HAP-1 (cell line): ENCODE data around the gene ZNF354B.
"Not testable (repeated sequence)": the region's sequence is repeated elsewhere in the genome, so short reads cannot be mapped to it uniquely, and the experiment has no call there.

Source experiments
- DNase-seq, 2 experiments: peaks; one replicate each; pipeline ENCODE4 v3.0.0-alpha.2; 2016 to 2020; ENCODE audit warnings: low spot score in 2 of 2
- H3K27me3 ChIP-seq: fragments of 250-450 bp; sonication (Bioruptor Pico); 2 replicates; pipeline ENCODE4 v1.5.1; 2020; ENCODE audit warnings: low read depth, mild to moderate bottlenecking, moderate library complexity
- H3K36me3 ChIP-seq: fragments of 250-450 bp; sonication (Bioruptor Pico); replicated peaks from 2 replicates; pipeline ENCODE4 v1.5.1; 2020; ENCODE audit warnings: mild to moderate bottlenecking
- H3K4me1 ChIP-seq: fragments of 250-450 bp; sonication (Bioruptor Pico); 2 replicates; pipeline ENCODE4 v1.5.1; 2020; ENCODE audit warnings: mild to moderate bottlenecking
- H3K4me3 ChIP-seq: fragments of 250-450 bp; sonication (Bioruptor Pico); 2 replicates; pipeline ENCODE4 v1.5.1; 2020; ENCODE audit warnings: mild to moderate bottlenecking, moderate library complexity
- H3K9me3 ChIP-seq: fragments of 250-450 bp; sonication (Bioruptor Pico); 2 replicates; pipeline ENCODE4 v1.5.1; 2020; ENCODE audit warnings: mild to moderate bottlenecking, moderate library complexity
- in situ Hi-C: fragments of 300-500 bp; cut with MboI; formaldehyde crosslinking; loops from 3 replicates; pipeline ENCODE4 v1.14.3; 2020; ENCODE audit warnings: low sequenced_read_pairs, inconsistent platforms, mixed read lengths

ZNF354B gene

DNA sequence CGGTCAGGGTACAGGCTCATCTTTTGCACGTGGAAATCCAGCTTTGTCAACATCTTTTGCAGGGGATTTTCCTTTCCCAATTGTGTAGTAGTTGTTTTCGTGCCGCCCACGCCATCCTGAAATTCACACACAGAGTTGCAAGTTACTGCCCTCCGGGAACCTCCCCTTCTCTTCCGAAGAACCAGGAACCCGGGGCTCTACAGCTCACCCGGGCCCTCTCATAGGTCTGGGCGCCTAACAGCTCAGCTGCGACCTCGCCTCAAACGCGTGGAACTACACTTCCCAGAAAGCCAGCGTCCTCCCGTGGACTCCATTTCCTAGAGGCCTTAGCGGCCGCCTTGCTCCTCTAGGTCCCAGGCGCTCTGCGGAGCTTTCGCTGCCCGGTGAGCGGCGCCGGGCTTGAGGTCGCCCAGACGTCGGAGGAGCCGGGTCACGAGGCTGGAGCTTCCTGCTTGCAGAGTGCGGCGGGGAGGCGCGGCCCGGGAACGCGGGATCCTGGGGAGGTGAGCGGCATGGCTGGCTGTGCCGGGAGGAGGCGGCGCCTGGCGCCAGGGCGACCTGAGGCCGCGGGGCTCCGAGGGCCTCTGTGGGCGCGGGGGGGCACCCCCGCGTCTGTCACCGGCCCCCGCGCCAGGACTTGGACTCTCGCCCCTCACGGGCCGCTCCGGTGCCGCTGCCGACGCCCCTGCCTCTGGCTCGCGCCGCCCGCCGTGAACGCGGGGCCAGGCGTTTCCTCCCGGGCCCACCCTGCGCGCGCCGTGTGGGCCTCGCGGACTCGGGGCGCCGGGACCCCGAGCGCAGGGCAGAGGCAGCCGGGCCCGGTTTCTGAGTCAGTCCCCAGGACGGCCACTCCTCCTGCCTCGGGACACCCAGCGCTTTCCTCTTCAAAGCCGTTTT lies at the start of gene ZNF354B:
TSS of gene ZNF354B (plus strand) at position 329 of the 897 bp plus-strand sequence. CDS start 1,095 bp downstream, outside the sequence.
- Histone ChIP-seq H3K4me1 (peaks cover 4% of the 10 kb centered on the region), H3K9me3 (peaks cover 6% of the 10 kb centered on the region; the same call in 1 of the 2 replicates), H3K27me3 (no peaks in the 10 kb centered on the region), H3K4me3 (peak within 1 kb of the TSS; percentile 53), H3K36me3 (peaks cover 24% of the 10 kb centered on the region)
- in situ Hi-C loops: no loop called here
- DNase-seq: peak; percentile 84 to 91

DNA sequence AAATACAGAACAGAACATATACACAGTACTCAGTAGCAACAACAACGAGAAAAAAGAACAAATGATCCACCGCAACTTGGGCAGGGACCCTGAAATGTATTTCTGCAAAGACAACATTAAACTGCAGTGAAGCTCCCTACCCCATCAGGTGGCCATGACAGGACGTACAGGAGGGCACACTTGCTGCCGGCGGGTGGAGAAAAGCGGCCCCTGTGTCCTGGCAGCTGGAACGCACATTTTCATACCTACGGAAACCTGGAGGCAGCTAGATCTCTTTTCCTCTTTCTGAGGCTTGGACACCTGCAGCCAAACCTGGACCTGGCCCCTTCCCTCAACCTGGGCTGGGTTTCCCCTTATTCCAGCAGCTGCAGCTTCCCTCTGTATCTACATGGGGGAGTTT lies 42.2 kb upstream of the ZNF354B start:
- in situ Hi-C loops: no loop called here
- H3K4me1 ChIP-seq: no peaks in the 10 kb centered on the region

DNA sequence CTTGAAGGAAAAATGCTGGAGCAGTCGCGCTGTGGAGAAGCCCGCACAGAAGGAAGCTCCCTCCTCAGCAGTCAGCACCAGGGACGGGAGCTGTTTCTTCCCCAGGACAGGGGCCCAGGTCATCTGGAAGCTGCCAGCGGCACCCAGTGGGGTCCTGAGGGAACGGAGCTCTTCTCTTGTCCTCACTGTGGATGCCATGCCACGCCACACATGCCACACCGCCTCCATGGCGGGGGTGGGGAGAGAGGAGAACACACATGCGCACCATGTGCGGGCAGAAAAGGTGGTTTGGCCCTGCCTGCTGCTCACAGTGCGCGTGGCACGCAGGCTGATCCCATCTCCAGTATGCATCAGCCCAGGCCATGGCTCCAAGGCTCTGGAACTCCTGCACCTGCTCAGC lies 41.7 kb upstream of the ZNF354B start:
- in situ Hi-C loops: no loop called here
- no peaks in the 10 kb centered on the region for H3K27me3 ChIP-seq
- H3K36me3 ChIP-seq: no peaks in the 10 kb centered on the region
- no peak overlapping the region for H3K4me3 ChIP-seq
- no peak for DNase-seq
- H3K4me1 ChIP-seq: no peaks in the 10 kb centered on the region
- H3K9me3 ChIP-seq: 0 out of 2 replicates have a peak, but pooled peaks cover 3% of the 10 kb centered on the region

More for the DNA sequence above, 42.2 kb upstream of the ZNF354B start:
- Histone ChIP-seq H3K27me3 (no peaks in the 10 kb centered on the region), H3K9me3 (0 out of 2 replicates have a peak, but pooled peaks cover 2% of the 10 kb centered on the region), H3K4me3 (no peak overlapping the region), H3K36me3 (no peaks in the 10 kb centered on the region)
- DNase-seq: no peak

DNA sequence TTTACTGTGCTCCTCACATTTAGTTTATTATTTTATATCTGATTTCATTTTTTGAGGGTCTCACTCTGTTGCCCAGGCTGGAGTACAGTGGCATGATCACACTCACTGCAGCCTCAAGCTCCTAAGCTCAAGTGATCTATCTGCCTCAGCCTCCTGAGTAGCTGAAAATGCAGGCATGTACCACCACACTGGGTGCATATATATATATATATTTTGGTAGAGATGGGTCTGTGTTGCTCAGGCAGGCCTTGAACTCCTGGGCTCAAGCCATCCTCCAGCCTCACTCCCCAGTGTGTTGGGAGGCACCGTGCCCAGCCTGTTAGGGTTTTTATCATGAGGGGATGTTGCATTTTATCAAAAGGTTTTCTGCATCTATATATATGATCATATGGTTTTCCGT lies 39.8 kb upstream of the ZNF354B start:
- no peak for DNase-seq
- H3K27me3 ChIP-seq: no peaks in the 10 kb centered on the region
- H3K4me3 ChIP-seq: no peak overlapping the region
- no peaks in the 10 kb centered on the region for H3K4me1 ChIP-seq
- no peaks in the 10 kb centered on the region for H3K36me3 ChIP-seq
- H3K9me3 ChIP-seq: 0 out of 2 replicates have a peak, but pooled peaks cover 3% of the 10 kb centered on the region
- in situ Hi-C loops: no loop called here

DNA sequence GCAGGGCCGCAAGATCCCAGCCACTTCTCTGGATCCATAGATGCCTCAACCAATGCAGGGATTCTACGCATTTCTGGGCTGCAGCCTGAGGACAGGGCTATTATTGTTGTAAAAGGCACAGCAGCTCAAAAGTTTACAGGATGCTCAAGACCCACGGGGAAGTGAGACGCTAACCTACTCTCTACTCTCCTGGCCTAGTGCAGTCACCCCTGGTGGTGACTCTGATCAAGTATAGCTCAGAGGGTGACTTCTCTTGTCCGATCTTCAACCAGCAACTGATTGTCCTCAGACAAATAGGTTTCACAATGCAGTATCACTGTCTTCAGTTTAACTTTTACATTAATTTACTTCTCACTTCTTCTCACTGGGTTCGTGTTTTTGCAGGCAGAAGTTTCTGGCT lies 34.3 kb upstream of the ZNF354B start:
- Histone ChIP-seq H3K36me3 (no peaks in the 10 kb centered on the region), H3K4me3 (no peak overlapping the region), H3K27me3 (no peaks in the 10 kb centered on the region), H3K9me3 (0 out of 2 replicates have a peak, but pooled peaks cover 3% of the 10 kb centered on the region), H3K4me1 (peaks cover 27% of the 10 kb centered on the region)
- peak in 1 of 2 experiments; percentile 34 for DNase-seq
- in situ Hi-C loops: no loop called here

DNA sequence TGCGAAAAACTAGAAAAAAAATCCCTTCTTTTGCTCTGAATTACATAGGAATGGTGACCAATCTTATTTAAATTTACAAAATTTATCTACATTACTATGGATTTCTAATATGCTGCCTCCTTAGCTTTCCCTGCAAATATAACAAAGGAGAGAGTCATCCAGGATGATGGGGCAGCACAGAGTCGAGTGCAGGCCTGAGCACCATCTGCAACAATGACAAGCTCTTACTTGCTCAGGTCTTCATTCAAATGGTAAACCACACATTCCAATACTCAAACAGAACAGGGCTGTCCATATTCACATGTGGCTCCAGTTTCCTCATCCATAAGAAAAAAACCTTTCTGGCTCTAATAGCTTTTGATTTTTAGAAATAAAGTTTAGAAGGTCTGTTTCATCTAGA lies 33.5 kb upstream of the ZNF354B start:
- in situ Hi-C loops: no loop called here
- Histone ChIP-seq H3K27me3 (no peaks in the 10 kb centered on the region), H3K4me1 (peaks cover 27% of the 10 kb centered on the region), H3K36me3 (no peaks in the 10 kb centered on the region), H3K4me3 (no peak overlapping the region), H3K9me3 (0 out of 2 replicates have a peak, but pooled peaks cover 3% of the 10 kb centered on the region)
- peak; percentile 77 to 96 for DNase-seq

DNA sequence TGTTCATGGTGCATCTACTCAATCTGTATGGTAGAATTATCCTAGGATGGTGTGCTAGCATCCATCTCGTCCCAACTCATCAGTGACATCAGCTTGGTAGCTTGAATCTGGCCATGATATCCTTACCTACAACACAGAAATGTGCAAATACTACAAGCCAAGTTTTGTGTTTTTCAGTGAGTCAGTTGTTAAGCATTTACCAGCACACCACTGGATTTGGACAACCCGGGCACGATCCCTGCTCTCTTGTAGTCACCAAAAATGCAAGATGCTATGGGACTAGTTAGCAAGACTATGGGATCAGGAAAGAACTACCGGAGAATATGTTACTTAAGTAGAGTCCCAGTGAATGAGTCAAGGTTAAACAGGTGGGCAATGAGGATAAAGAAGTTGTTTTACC lies 32.1 kb upstream of the ZNF354B start:
- H3K4me1 ChIP-seq: peaks cover 27% of the 10 kb centered on the region
- in situ Hi-C loops: no loop called here
- H3K9me3 ChIP-seq: no peaks in the 10 kb centered on the region
- no peaks in the 10 kb centered on the region for H3K36me3 ChIP-seq
- no peak for DNase-seq
- no peaks in the 10 kb centered on the region for H3K27me3 ChIP-seq
- no peak overlapping the region for H3K4me3 ChIP-seq

DNA sequence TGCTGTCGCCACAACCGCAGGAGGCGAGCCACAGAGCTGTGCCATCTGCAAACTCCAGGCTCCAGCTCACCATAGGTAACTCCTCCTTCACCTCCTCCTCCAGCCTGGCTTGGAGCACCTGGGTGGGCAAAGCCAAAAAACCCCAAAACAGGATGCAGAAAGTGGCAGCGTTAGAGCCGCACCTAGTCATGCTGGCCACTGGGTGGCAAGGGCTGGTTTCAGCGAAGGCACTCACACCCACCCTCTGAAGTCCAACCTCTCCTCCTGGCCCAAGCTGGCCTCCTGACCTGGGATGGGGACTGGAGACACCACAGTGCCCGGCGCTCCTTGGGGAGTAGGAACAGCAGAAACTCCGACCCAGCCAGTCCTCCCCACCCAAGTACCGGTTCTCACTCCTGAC lies 28.7 kb upstream of the ZNF354B start:
- Histone ChIP-seq H3K36me3 (no peaks in the 10 kb centered on the region), H3K9me3 (no peaks in the 10 kb centered on the region), H3K4me1 (peaks cover 17% of the 10 kb centered on the region), H3K27me3 (no peaks in the 10 kb centered on the region), H3K4me3 (no peak overlapping the region)
- no peak for DNase-seq
- in situ Hi-C loops: no loop called here

DNA sequence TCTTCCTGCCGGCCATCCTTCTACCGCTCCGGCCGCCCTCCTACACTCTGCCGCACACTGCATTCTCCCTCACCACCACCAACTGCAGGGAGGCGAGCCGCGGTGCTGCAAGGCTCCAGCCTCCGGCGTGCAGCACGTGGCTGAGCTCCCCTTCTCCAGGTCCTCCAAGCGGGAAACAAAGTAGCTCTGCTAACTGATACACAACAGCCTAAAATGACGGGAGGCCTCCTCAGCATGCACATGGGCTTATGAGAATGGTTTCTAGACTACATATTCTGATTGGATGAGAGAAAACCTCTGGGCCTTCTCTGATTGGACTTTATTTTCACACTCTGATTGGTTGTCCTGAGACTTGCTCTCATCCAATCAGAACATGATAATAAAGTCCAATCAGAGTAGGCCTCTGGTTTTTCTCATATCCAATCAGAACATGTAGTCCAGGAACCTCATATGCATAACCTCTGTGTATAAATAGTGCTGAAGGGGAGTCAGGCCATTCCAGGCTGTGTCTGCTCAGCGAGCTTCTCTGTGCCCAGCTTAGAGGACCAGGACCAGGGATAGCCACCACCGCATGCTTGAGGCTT lies 27.0 kb upstream of the ZNF354B start:
- H3K4me1 ChIP-seq: peaks cover 2% of the 10 kb centered on the region
- in situ Hi-C loops: no loop called here
- no peaks in the 10 kb centered on the region for H3K27me3 ChIP-seq
- no peak for DNase-seq
- no peak overlapping the region for H3K4me3 ChIP-seq
- H3K9me3 ChIP-seq: no peaks in the 10 kb centered on the region
- H3K36me3 ChIP-seq: no peaks in the 10 kb centered on the region

DNA sequence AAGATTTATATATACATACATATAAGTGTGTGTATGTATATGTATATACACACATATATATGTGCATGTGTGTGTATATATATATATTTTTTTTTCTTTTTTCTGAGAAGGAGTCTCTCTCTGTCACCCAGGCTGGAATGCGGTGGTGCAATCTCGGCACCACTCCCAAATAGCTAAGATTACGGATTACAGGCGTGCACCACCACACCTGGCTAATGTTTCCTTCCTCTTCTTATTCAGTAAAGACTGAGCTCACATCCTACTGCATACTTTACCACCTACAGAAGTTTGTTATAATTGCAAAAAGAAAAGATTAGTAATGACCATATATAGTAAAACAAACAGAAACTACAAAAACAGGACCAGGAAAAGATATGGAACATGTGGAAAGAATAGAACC lies 23.1 kb upstream of the ZNF354B start:
- Histone ChIP-seq H3K4me3 (no peak overlapping the region), H3K36me3 (no peaks in the 10 kb centered on the region), H3K9me3 (no peaks in the 10 kb centered on the region), H3K27me3 (no peaks in the 10 kb centered on the region), H3K4me1 (no peaks in the 10 kb centered on the region)
- in situ Hi-C loops: no loop called here
- DNase-seq: no peak

DNA sequence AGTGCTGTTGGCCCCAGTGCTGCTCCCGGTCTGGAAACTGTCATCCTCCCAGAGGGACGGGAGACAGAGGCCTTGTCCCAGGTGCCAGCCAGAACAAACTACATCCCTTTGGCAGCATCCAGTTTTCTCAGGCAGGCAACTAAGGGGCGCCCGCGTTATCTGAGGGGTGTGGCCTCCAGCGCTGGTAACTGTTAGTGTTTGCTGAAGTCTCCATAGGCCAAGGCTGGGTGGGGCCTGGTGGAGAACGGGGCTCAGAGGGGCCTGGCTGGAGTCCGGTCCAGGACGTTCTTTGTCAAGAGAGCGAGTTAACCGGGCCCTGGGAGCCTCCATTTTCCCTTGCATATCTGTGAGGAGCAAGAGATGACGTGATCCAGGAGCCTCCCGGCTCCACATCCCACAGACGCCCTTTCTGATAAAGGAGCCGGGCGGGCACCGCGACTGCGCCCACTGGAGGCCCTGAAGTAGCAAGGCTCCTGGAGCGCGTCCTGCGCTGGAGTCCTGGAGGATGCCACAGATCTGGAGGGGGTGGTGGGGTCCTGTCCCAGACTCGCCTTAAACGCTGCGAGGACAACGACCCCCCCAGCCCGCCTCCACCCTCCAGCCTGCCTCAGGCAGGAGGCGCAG lies 20.9 kb upstream of the ZNF354B start:
- H3K27me3 ChIP-seq, H3K4me3 ChIP-seq, H3K36me3 ChIP-seq, H3K9me3 ChIP-seq, H3K4me1 ChIP-seq, in situ Hi-C loops, DNase-seq: not testable (repeated sequence)

DNA sequence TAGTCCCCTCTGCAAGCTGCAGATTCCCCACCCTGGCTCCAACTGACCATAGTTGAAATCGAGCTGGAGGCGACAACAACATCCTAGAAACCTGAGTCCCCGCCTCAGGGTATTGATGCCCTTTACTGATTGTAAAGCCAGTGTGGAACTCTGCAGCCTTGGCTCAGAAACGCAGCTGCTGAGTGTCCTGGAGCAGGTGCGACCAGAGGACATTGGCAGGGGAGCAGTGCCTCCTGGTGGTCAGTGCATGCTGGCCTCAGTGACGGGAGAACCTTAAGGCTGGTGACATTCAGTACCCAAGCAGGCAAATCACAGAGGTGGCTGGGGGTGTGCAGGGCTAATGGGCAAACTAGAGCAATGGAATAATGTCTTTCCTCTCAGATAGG lies 20.4 kb upstream of the ZNF354B start:
- Histone ChIP-seq H3K36me3 (no peaks in the 10 kb centered on the region), H3K4me1 (no peaks in the 10 kb centered on the region), H3K9me3 (no peaks in the 10 kb centered on the region), H3K4me3 (no peak overlapping the region), H3K27me3 (no peaks in the 10 kb centered on the region)
- DNase-seq: peak; percentile 39 to 86
- in situ Hi-C loops: no loop called here

DNA sequence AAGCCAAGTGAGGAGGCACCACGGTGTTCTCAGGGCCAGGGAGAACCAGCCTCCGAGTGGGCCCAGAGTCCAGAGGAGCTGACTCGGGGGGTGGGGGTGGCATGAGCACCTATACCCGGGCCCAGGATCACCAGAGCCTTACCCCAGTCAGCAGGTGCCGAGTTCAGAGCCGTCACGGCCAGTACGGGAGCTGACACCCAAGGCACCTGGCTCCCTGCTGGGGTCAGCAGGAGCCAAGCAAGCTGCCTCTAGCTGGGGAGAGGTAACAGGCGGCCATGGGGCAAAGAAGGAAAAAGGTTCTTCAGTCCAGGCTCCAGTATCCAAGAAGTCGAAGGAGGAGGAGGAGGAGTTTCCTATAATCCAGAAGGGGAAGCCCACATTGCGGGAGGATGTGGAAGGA lies 19.4 kb upstream of the ZNF354B start:
- H3K27me3 ChIP-seq, DNase-seq, H3K9me3 ChIP-seq, in situ Hi-C loops, H3K36me3 ChIP-seq, H3K4me1 ChIP-seq, H3K4me3 ChIP-seq: not testable (repeated sequence)

DNA sequence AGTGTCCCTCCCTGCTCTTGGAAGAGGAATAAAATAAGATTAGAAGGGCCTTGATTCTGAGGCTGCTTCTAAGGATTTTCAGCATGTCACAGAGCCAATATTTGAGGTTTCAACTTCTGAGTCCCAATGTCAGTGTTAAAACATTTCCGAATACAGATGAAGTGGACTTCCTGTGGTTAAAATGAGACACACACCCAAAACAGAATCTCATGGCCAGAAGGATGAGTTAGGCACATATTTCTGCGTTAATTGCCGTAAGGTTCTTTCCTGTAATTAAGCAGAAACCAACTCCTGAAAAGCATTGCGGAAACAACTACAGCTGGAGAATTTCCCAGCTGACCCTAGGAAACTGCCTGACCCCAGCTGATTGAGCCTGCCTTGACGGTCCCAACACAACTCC lies 10.4 kb upstream of the ZNF354B start:
- Histone ChIP-seq H3K9me3 (no peaks in the 10 kb centered on the region), H3K4me3 (no peak overlapping the region), H3K36me3 (no peaks in the 10 kb centered on the region), H3K27me3 (no peaks in the 10 kb centered on the region), H3K4me1 (no peaks in the 10 kb centered on the region)
- in situ Hi-C loops: no loop called here
- no peak for DNase-seq
